ENCODE results near the gene PNMA1.

- no peak for TF ChIP-seq CTCF (IDR thresholded peaks at IDR 0.05)
- no peak for TF ChIP-seq POLR2A (IDR thresholded peaks at IDR 0.05)
Observed at GRCh38 chr14:73753124-73753886, 39.1 kb upstream of the PNMA1 start.

Data from right lobe of liver (tissue), 4 donors.